GM10266 (cell line): Measurements from ENCODE around the gene TCP10L.
"Not testable (repeated sequence)": the region's sequence is repeated elsewhere in the genome, so short reads cannot be mapped to it uniquely, and the experiment has no call there.

Source experiments
- DNase-seq: peaks from one replicate; pipeline ENCODE4 v3.0.0; 2012; ENCODE audit errors: extremely low spot score
- TF ChIP-seq, protein P1 (sequence below): IDR thresholded peaks from 2 replicates; pipeline ENCODE4 v1.5.1; 2012; ENCODE audit warnings: mild to moderate bottlenecking, low read depth; ENCODE audit not compliant: control insufficient read depth, insufficient read depth; ENCODE audit errors: missing control alignments

Gene TCP10L

DNA sequence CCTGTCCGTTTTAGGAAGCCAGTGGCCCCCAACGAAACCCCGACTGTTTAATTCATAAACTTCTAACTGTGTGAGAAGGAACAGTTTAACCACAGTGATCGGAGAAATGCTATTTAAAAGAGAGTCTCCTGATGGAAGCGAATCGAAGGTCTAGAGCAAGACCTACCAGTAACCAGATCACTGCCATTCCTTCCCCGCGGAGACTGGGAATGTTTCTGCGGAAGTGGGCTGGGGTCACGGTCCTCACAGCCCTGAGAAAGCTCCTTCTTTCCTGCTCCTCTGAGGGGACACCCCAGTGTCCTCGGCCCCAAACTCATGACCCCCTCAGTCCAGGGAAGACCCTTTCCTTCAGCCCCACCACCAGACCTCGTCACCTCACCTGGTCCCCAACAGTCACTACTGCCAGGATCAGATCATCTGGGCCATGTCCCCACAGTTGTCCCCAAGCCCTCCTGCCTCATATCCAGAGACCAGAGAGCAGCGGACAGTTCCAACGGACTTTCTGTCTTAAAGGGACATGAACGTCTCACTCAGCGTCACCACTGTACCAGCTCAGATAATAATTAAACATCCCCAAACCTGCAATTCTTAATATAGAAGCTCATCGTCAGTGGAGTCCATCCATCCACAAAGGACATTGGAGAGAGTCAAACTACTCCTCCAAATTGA lies at the start of gene TCP10L:
Gene TCP10L, minus strand, starts transcription at position 482 of the 669 bp plus-strand sequence. CDS start 1,219 bp downstream, outside the sequence.
- no peak for DNase-seq
- TF ChIP-seq, protein P1, sequence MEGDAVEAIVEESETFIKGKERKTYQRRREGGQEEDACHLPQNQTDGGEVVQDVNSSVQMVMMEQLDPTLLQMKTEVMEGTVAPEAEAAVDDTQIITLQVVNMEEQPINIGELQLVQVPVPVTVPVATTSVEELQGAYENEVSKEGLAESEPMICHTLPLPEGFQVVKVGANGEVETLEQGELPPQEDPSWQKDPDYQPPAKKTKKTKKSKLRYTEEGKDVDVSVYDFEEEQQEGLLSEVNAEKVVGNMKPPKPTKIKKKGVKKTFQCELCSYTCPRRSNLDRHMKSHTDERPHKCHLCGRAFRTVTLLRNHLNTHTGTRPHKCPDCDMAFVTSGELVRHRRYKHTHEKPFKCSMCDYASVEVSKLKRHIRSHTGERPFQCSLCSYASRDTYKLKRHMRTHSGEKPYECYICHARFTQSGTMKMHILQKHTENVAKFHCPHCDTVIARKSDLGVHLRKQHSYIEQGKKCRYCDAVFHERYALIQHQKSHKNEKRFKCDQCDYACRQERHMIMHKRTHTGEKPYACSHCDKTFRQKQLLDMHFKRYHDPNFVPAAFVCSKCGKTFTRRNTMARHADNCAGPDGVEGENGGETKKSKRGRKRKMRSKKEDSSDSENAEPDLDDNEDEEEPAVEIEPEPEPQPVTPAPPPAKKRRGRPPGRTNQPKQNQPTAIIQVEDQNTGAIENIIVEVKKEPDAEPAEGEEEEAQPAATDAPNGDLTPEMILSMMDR: no peak

DNA sequence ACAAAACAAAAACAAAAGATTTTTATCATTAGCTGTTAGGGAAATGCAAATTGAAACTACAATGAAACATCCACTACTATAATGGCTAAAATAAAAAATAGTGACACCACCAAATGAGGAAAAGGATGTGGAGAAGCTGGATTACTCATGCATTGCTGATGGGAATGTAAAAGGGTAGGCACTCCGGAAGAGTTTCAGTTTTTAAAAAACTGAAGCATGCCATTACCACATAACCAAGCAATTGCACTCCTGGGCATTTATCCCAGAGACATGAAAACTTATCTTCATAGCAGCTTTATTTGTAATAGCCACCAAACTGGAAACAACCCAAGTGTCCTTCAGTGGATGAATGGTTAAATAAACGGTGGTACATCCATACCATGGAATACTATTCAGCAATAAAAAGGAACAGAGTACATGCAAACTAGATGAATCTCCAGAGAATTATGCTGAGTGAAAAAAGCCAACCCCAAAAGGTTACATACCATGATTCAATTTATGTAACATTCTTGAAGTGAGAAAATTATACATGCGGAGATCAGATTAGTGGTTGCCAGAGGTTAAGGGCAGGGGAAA lies 41.4 kb upstream of the TCP10L start:
- no peak for DNase-seq
- TF ChIP-seq, protein P1: no peak

DNA sequence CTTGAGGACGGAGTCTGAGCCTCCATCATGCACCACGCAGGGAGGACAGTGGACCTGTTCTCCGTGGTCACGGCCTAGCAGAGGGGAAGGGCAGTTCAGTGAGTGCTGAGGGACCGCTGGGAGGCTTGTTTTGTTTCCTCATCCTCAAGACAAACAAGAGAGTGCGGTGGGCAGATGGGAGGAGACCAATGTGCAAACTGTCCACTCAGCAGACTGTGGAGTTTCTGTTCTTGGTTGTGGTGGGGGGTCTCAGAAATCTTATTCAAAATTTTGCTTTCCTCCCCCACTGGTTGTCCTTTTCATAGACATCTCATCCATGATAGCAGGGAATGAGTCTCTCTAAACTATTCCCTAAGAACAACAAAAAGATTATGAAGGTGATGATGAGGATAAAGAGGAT lies 32.9 kb upstream of the TCP10L start:
- DNase-seq: not testable (repeated sequence)

GRCh38 chr21:32613436-32614043 lies 28.2 kb upstream of the TCP10L start:
- no peak for DNase-seq
- TF ChIP-seq, protein P1: no peak

DNA sequence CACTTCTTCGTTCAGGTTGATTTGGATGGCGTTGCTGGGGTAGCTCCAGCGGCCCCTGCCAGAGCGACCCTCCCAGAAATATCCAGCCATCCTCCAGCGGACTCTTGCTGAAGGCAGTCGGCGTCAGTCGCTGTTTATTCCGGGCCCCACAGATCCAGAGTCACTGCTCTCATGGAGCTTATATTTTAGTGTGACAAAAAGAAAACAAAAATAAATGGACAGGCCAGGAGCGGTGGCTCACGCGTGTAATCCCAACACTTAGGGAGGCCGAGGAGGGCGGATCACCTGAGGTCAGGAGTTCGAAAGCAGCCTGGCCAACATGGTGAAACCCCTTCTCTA lies 27.6 kb upstream of the TCP10L start:
- TF ChIP-seq, protein P1: no peak
- DNase-seq: no peak

- peak; percentile 84 for DNase-seq
- TF ChIP-seq, protein P1: no peak
These were observed 27.0 kb upstream of the TCP10L start, which contains the start of gene CFAP298 for GRCh38 chr21:32612075-32612998. Gene CFAP298 (minus strand): TSS chr21:32612377. CDS start chr21:32612243, 134 bp downstream.

GRCh38 chr21:32611471-32611997 lies 26.2 kb upstream of the TCP10L start:
- TF ChIP-seq, protein P1: no peak
- DNase-seq: peak; percentile 56

DNA sequence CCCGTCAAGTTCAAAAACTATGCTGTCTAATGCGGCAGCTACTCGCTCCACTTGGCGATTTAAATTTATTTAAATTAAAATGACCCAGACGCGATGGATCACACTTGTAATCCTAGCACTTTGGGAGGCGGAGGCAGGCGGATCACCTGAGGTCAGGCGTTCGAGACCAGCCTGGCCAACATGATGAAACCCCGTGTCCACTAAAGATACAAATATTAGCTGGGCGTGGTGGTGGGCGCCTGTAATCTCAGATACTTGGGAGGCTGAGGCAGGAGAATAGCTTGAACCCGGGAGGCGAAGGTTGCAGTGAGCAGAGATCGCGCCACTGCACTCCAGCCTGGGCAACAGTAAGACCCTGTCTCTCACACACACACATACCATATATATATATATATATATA lies 25.6 kb upstream of the TCP10L start:
- not testable (repeated sequence) for DNase-seq
